ENCODE data around the gene IFITM2.

GRCh38 chr11:281486-282161 lies 26.0 kb upstream of the IFITM2 start:
- TF ChIP-seq CTCF (IDR thresholded peaks at IDR 0.05 in 4 of 5, conservative IDR thresholded peaks at IDR 0.05 in 1 of 5): no peak
- no peak for TF ChIP-seq POLR2A (IDR thresholded peaks at IDR 0.05)
